Measurements from ENCODE around the gene PLET1.

PLET1 gene

DNA sequence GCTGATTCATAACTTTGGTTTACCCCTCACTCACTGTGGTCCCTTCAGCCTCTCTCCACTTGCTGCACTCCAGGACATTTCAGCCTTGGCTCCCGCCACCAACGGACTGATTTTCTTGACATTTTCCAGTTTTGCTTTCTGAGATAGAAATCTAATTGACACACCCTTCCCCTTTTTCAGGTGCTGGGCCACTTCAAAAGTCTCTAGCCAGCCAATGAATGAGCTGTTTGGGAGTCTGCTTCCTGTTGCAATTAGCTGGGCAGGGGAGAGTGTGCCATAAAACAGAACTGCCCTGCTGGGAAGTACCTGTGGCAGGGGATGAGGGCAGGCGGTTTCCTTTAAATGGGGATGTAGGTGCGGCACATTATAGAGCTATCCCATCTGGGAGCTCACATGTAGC lies 21.1 kb upstream of the PLET1 start:
- no peak for DNase-seq

DNA sequence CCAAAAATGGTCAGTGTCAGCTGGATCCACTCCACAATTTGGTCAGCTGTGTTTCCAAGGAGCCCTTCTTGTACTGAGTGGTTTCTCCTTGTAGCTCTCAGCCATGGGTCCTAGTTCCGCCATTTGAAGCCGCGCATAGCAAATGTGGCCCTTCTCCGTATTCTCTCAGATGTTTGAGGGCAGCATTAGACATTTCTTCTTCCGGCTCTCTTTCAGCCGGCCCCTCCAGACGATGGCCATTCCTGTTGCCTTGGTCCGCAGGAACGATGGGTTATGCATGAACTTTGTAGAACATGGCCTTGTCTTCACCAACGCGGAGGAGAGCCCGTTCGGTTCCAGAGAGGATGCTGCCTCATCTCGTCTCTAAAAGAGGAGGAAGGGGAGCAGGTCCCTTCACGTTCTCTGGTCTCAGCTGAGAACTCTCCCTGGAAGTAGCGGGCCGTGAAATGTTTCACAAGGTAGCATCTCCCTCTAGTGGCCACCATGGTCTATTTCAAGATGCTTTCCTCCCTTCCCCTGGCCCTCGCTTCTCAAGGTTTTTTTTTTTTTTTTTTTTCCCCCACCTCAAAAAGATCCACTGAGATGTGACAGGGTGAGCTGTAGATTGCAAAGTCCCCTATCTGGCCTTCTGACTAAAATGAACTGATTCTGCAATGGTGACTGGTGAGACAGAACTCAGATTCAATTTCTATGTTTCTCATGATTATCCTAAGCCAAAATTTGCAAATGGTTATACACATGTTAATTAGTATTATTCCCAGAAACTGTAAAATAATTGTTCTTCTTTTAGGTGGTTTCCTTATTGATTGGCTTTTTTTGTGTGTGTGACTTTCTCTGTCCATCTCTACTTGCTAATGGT lies 19.8 kb upstream of the PLET1 start:
- peak; percentile 81 for DNase-seq

DNA sequence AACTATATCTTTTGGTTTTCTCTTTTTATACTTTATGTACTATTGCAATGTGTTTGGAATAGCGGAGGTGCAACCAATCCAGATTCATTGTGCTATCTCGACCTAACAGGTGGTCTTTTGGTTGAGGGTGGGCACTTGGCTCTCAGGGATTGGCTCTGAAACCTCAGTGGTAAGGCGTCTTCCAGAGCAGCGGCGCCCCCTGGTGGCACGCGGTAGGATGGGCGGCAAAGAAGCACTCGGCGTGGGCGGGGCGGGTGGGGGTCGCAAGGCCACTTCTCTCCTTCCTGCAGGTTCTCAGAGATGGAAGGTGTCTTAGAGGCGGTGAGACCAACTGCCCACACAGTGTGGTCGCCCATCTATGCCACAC lies 19.2 kb upstream of the PLET1 start:
- peak; percentile 57 for DNase-seq

DNA sequence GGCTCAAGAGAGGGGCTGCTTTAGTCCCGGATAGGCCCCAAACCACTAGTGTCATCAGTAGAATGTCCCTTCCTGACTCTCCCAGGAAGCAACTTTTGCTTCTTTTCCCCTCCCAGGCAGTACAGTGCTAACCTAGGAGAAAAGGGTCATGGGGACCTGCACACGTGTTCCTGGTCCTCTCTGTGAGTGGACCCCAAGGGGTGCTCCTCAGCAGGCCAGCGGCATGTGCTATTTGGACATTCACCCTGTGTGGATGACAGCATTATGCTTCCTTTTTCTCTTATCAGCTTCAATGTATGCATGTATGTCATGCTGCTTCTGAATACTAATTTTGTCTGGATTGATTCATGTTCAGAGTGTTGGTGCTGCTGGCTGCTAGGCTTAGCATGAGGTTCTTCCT lies 18.1 kb upstream of the PLET1 start:
- DNase-seq = no peak

DNA sequence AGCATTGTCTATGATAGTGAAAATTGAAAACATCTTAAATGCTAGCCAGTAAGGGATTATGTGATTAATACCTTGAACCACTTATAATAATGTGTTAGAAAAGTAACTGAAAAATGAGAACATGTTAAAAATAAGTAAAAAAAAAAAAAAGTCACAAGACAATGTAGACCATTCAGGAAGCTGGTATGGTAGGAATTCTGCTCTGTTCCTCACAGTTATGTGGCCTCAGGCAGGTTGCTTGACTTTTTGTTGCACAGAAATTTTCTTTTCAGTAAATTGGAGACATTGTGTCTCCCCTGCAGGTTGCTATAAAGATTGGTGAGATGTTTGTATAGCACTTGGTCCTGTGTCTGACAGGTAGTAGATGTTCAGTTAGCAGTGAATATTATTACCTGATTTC lies 17.3 kb upstream of the PLET1 start:
- DNase-seq = no peak

GRCh38 chr11:112277029-112277428 lies 16.4 kb upstream of the PLET1 start:
- no peak for DNase-seq

DNA sequence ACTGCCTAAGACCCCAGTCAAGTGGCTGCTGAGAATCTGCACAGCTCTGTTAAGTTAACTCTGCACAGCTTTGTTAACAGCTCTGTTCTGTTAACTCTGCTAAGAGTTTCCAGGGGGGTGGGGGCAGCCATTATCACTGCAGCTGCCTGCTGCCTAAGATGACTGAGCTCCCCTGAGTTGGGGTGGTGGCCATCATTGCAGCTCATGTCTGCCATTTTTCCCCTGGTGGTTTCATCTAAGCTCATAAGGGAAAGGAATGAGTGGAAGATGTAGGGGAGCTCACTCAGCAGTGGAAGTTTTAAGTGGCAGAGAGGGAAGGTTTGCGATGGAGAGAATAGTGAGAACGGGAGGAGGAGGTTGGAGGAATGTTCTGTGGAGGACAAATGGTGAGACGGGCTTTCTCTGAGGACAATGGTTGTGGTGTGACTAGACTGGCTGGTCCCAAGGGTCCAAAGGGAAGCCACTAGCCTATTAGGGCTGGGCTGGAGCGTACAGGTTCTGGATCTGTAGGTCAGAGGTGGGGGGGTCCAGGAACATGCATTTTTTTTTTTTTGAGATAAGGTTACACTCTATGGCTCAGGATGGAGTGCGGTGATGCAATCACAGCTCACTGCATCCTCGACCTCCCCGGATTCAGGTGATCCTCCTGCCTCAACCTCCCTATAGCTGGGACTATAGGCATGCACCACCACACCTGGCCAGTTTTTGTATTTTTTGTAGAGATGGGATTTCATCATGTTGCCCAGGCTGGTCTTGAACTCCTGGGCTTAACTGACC lies 13.5 kb upstream of the PLET1 start:
- no peak for DNase-seq

DNA sequence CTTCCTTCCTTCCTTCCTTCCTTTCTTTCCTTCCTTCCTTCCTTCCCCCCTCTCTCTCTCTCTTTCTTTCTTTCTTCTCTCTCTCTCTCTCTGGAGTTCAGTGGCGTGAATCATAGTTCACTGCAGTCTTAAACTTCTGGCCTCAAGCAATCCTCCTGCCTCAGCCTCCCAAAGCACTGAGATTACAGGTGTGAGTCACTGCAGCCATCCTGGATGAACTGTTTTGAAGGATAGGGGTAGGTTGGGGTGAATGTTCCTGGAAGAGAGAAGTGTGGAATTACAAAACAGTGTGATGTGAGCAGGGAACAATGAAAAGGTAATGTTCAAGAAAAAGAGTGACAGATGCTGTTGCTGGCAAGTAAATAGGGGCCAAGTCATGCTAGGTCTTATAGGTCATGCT lies 12.4 kb upstream of the PLET1 start:
- no peak for DNase-seq

- no peak for DNase-seq
Measured at GRCh38 chr11:112271242-112271641, 10.6 kb upstream of the PLET1 start.

DNA sequence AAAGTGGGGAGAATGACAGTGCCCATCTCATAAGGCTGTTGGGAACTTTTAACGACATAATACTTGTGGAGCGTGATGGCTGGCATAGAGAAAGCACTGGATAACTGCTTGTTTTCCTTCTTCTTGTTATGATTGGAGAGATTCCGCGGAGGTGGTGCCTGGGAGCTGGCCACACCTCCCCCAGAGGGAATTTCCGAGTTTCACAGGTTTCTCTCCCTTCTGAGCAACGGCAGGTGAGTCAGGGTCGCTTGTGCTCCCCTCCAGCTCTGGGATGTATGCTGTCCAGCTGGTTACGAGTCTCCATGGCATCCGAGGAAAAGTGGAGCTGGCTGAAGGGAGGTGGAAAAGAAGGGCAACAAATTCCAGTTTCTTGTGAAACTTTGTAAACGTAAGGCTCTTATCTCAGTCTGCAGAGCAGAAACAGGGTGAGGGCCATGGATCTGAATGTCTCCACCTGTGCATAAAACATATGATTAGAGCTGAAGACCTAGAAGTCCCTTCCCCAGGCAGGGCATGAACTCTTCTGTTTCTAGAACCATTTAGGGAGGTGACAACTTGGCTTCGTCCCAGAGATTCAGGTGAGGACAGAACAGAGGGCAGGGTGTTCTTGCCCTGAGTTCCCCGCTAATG lies 10.0 kb upstream of the PLET1 start:
- DNase-seq = no peak

- DNase-seq = no peak
Measured at GRCh38 chr11:112269139-112269538, 8.5 kb upstream of the PLET1 start.

DNA sequence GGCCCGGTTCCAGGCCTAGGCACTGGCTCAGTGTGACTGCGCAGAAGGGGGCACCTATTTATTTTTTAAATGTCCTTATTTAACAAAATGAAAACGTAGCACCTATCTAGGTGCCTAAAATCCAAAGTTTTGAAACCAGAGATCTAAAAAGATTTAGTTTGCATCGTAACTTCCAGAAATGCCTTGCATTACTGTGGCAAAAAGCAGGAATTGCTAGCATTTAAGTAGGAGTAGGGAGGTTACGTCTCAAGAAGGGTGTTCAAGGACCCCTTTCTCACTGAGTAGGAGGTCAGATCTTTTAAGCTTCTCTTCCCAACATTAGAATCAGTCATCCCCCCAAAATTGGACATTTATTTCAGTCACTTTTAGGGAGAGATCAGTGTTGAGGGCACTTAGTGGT lies 7.7 kb upstream of the PLET1 start:
- no peak for DNase-seq

GRCh38 chr11:112267188-112267591 lies 6.5 kb upstream of the PLET1 start:
- DNase-seq = peak; percentile 64

GRCh38 chr11:112266410-112266778 lies 5.7 kb upstream of the PLET1 start:
- DNase-seq = no peak

DNA sequence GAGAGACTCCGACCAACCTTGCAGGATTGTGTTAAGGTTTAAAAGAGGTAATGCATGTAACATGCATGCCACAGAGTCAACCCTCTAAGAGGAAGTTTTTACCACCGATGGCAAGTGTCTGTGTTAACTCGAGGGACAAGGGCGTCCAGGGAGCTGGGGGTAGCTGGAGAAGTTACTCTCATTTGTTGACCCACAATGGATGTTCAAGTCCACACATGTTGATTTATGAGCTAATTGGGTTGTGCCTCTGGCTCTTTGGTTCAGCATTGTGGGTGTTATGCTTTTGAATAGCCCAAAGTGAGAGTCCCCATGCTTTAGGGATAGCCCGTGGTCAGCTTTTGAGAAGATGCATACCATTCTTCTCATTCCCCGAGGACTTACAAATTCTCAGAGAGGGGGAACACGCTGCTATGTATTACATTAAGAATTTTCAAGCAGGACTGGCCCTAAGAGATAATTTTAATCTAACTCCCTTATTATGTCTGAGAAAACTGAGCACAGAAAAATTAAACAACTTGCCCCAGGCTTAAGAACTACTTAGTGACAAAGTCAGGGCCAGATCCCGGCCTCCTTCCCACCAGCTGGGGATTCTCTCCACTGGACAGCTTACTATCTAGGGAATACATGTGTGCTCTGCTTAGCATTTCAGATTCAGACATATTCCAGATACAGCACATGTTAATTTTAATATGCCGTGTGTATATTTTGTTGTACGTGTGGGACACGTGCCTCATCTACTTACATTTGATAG lies 5.2 kb upstream of the PLET1 start:
- peak; percentile 76 for DNase-seq

DNA sequence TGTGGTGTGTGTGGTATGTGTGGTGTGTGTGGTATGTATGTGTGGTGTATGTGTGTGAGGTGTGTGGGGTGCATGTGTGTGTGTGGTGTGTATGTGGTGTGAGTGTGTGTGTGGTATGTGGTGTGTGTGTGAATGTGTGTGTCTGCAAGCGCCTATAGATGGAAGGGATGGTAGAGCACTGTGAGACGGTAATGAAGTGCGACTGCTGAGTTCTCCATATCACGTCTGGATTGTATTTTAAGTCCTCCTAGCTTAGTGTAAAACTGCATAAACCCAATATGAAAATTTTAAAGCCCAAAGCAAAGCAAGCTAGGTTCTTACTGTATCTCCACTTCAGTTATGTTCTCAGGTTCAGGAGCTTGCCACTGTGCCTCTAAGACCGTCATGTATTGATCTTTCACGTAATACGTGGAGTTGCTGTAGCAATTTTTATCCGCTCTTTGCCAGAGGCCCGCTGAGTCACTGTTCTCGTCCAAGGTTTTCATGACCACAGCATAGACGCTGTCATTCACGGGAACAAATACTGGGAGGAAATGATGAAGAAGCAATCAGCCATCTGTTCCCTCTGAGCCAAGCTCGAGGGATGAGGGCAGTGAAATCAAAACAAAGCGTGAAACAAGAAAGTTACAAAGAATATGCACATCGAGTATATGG lies 5.5 kb downstream of the PLET1 start:
- DNase-seq = peak; percentile 60

- no peak for DNase-seq
Measured at GRCh38 chr11:112253605-112254242, 6.9 kb downstream of the PLET1 start.

GRCh38 chr11:112249871-112250610 lies 10.6 kb downstream of the PLET1 start:
- no peak for DNase-seq

GRCh38 chr11:112248201-112248600 lies 12.5 kb downstream of the PLET1 start:
- DNase-seq = no peak

GRCh38 chr11:112247201-112247600 lies 13.5 kb downstream of the PLET1 start:
- DNase-seq = no peak

DNA sequence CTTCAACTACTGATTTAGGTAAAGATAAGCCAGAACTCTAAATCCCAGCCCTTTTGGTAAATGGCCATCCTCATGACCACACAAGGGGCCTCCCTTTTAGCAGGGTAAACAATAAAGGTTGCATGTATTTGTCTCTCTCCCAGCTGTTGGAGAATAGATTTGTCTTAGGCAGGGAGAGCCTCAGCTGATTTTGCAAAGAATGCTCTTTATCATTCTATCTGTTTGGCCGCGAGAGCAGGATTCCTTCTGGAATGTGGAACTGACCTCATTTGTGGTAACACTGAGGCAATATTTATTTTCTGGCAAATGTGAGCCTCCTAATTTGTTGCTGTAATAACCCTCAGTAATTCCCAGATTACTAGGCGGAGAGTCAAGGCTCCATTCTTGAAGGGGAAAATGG lies 19.2 kb downstream of the PLET1 start:
- peak; percentile 51 for DNase-seq

All from fibroblast of skin of scalp (primary cell).